HL-60 (cell line): ENCODE data around the gene ADIPOR2.

ENCODE experiments used
- DNase-seq, 2 experiments: peaks; one replicate each; pipeline ENCODE4 v3.0.0-alpha.2; 2010 to 2020; ENCODE audit warnings: low read depth in 1 of 2, low spot score in 1 of 2
- H3K27ac ChIP-seq: fragments of 250-450 bp; sonication (Bioruptor Pico); replicated peaks from 2 replicates; pipeline ENCODE4 v1.5.1; 2020; ENCODE audit warnings: mild to moderate bottlenecking, moderate library complexity
- H3K27me3 ChIP-seq: fragments of 250-450 bp; sonication (Bioruptor Pico); 2 replicates; pipeline ENCODE4 v1.5.1; 2021; ENCODE audit warnings: mild to moderate bottlenecking, moderate library complexity; ENCODE audit not compliant: insufficient read depth, poor library complexity, severe bottlenecking
- H3K4me3 ChIP-seq: replicated peaks from 2 replicates; pipeline ENCODE4 v1.5.1; 2011; ENCODE audit warnings: mild to moderate bottlenecking, control low read depth, low read length; ENCODE audit not compliant: insufficient read depth
- CTCF ChIP-seq: IDR thresholded peaks from one replicate; pipeline ENCODE4 v1.5.1; 2011; ENCODE audit warnings: low read length, control low read depth, inconsistent platforms; ENCODE audit not compliant: insufficient read depth
- GABPA ChIP-seq: IDR thresholded peaks from 2 replicates; pipeline ENCODE4 v1.6.1; 2012; ENCODE audit warnings: low read depth
- POLR2AphosphoS5 ChIP-seq: IDR thresholded peaks from 2 replicates; pipeline ENCODE4 v1.6.1; 2012; ENCODE audit warnings: low read depth
- SPI1 ChIP-seq: IDR thresholded peaks from 2 replicates; pipeline ENCODE4 v1.6.1; 2012; ENCODE audit warnings: low read depth, mild to moderate bottlenecking, borderline replicate concordance
- TF ChIP-seq, protein P1 (sequence below): IDR thresholded peaks from 2 replicates; pipeline ENCODE4 v1.6.1; 2012; ENCODE audit warnings: low read depth; ENCODE audit not compliant: insufficient replicate concordance

The ADIPOR2 gene

GRCh38 chr12:1695886-1696670, 5.2 kb downstream of the ADIPOR2 start:
- TF ChIP-seq GABPA (no peak), POLR2AphosphoS5 (no peak), CTCF (no peak), SPI1 (no peak)
- TF ChIP-seq, protein P1, sequence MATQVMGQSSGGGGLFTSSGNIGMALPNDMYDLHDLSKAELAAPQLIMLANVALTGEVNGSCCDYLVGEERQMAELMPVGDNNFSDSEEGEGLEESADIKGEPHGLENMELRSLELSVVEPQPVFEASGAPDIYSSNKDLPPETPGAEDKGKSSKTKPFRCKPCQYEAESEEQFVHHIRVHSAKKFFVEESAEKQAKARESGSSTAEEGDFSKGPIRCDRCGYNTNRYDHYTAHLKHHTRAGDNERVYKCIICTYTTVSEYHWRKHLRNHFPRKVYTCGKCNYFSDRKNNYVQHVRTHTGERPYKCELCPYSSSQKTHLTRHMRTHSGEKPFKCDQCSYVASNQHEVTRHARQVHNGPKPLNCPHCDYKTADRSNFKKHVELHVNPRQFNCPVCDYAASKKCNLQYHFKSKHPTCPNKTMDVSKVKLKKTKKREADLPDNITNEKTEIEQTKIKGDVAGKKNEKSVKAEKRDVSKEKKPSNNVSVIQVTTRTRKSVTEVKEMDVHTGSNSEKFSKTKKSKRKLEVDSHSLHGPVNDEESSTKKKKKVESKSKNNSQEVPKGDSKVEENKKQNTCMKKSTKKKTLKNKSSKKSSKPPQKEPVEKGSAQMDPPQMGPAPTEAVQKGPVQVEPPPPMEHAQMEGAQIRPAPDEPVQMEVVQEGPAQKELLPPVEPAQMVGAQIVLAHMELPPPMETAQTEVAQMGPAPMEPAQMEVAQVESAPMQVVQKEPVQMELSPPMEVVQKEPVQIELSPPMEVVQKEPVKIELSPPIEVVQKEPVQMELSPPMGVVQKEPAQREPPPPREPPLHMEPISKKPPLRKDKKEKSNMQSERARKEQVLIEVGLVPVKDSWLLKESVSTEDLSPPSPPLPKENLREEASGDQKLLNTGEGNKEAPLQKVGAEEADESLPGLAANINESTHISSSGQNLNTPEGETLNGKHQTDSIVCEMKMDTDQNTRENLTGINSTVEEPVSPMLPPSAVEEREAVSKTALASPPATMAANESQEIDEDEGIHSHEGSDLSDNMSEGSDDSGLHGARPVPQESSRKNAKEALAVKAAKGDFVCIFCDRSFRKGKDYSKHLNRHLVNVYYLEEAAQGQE = no peak
- no peak overlapping the region for H3K4me3 ChIP-seq
- H3K27me3 ChIP-seq = no peaks in the 10 kb centered on the region
- no peak overlapping the region for H3K27ac ChIP-seq
- no peak for DNase-seq

DNA sequence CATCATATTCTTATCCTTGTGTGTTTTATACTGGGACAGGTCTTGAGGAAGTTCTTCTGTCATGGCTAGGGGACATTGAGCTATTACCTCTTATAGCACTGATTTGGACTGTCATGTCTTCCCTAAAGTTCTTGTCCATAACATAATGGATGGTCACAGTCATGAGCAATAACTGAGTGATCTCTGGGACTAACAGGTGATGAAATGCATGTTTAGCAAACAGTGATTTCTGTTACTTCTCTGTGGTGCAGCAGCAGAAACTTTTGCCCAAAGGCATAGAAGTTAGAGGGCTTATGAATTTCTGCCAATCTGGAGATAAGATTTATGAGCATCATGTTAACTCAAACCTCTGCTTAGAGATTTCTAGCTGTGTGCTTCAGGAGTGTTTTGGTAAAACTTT, 5.9 kb downstream of the ADIPOR2 start:
- TF ChIP-seq, protein P1 = no peak
- TF ChIP-seq GABPA (no peak), CTCF (no peak), POLR2AphosphoS5 (no peak), SPI1 (no peak)
- DNase-seq = no peak
- Histone ChIP-seq H3K4me3 (no peak overlapping the region), H3K27ac (no peak overlapping the region), H3K27me3 (no peaks in the 10 kb centered on the region)

GRCh38 chr12:1697271-1697670, 6.4 kb downstream of the ADIPOR2 start:
- DNase-seq = no peak
- no peaks in the 10 kb centered on the region for H3K27me3 ChIP-seq
- H3K27ac ChIP-seq = no peak overlapping the region
- H3K4me3 ChIP-seq = no peak overlapping the region
- TF ChIP-seq GABPA = no peak
- TF ChIP-seq POLR2AphosphoS5 = no peak
- TF ChIP-seq, protein P1 = no peak
- no peak for TF ChIP-seq CTCF
- TF ChIP-seq SPI1 = no peak
